CD4-positive, alpha-beta T cell treated with Interleukin-4 for 4 hours (primary cell): ENCODE data around the gene PIGU.
"Not testable (repeated sequence)": the region's sequence is repeated elsewhere in the genome, so short reads cannot be mapped to it uniquely, and the experiment has no call there.

ENCODE experiments used
- DNase-seq: peaks from one replicate; pipeline ENCODE4 v3.0.0-alpha.2; 2020

PIGU gene

DNA sequence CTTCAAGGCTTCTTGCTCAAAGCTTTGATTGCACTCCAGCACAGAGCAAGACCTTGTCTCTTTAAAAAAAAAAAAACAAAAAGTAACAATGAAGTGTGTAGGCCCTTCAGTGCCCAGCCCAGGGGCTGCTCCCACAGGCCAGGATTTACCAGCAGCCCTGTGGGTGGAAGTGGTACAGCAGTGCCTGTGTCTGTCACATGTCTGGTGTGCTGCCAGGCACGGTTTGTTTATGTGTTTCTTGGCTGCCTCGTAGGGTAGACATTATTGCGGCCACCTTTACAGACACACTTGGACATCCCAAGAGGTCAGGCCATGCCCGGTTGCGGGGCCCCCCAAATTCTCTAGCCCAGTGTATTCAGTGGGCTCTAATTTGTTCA is 148.0 kb downstream of the PIGU start:
- DNase-seq = no peak

DNA sequence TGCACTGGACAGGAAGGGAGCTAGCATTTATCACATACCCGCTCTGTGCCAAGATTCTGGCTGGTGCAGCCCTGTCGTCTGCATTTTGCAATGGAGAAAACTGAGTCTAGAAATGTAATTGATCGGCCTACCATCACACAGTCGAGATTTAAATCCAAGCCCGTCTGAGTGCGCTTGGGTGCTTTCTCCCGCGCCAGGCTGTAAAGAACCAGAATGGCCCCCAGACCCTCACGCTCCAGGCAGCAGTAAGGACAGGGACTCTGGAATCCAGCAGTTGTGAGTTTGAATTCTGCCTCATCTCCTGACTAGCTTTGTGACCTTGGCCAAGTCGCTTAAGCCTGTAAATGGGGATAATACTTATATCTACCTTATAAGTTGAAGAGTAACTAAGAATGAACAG is 149.9 kb downstream of the PIGU start:
- DNase-seq = no peak

DNA sequence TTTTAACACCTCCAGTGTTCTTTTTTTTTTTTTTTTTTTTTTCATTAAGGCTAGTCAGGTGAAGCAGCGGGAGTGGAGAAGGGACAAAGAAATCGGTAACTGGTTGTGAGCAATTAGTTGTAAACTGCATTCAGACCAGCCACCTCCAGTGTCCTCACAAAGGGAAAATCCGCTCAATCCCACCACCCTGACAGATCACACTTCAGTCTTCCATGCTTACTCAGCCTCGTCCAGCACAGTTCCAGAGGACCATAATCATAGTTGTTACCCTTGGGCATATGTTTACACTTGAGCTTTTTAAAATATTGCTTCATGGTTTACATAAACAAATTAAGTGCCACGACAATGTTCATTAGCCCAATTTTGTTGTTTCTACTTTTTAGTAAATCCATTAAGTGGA is 150.4 kb downstream of the PIGU start:
- no peak for DNase-seq

DNA sequence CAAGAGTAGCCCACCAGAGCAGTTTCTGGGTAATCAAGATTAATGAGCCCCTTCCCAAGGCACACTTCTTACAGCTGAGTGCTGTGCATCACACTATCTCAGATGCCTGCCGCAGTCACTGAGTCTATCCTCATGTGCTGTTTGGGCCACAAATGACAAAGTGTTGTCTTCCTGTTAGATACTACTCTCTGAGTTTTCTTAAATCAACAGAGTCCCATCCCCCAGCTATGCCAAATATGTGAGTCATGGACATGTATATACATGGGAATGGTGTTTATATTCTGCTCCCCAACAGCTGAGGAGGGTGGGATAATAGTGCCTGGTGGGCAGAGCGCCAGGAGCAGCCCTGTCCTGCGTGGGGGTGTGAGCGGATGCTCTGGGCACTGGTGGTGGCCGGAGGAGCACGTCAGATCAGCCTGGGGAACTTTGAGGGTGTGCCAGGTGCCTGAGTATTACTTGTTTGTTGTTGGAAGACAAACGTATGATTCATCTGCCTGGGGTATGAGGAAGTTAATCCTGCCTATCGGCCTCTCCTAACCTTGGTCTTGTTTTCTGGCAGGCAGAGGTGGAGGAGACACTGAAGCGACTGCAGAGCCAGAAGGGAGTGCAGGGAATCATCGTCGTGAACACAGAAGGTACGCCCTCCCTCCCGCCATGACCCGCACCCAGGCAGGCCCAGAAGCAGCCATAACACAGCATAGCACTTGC is 151.0 kb downstream of the PIGU start:
- no peak for DNase-seq

DNA sequence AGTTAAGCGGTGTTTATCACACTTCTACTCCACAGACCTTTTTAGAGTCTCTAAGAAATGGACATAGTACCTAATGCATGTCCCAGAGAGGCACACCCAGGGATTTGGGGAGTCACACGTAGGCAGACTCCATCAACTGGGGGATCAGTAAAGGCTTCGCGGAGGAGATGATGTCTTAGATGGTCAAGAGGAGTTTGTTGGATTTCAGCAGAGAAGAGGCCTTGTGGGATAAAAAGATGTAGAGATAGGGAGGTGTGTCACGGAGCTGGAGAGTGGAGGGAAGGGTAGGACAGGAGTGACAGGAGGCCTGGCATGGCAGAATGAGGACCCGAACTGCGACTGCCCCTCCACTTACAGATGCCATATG is 151.6 kb downstream of the PIGU start:
- no peak for DNase-seq

DNA sequence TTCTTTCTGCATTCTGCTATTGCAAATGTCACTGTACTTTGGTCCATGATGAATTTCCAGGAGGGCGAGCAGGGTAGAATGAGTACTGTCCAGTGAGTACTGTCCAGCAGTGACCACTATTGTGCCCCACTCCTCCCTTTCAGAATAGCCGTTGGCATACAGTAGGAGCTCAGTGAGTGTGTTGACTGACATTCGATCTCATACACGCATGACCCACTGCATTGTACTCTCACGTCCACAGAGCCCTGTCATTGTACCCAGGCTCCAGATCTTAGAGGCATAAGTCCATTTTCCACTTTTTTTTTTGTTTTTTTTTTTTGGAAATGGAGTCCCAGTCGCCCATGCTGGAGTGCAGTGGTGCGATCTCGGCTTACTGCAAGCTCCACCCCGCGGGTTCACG is 152.5 kb downstream of the PIGU start:
- DNase-seq = no peak

DNA sequence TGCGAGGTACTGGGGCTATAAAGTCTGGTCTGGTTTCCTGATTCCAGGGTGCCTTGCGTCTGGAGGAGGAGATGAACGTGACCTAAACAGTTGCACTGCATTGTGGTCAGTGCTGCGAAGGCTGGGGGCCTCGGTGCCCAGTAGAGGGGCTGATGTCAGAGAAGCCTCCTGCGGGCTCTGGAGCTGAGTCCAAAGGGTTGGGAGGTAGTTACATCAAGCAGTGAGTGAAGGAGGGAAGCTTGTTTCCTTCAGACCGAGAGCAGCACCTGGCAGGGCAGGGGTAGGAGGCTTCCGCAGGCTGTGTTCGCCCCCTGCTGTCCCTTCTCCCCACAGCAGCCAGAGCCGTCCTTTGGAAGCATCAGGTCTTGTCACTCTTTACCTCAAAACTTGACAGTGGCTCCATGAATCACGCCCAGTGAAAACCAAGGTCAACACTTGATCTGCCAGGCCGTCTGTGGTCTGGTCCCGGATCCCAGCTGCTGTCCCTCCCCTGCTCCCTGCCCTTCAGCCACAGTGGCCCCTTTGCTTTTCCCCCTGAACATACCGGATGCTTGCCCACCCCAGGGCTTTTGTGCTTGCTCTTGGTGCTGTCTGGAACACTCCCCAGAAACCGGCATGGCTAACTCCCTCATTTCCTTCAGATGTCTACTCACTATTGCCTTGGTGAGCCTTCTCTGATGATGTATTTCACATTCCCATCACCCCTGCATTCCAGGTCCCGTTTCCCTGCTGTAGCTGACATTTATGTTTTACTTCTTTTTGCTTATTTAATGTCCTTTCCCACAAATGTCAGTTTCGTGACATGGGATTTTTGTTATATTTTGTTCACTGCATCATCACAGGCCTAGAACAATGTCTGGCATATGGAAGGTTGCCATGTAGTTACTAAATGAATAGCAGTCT is 153.7 kb downstream of the PIGU start:
- DNase-seq = peak; percentile 39

DNA sequence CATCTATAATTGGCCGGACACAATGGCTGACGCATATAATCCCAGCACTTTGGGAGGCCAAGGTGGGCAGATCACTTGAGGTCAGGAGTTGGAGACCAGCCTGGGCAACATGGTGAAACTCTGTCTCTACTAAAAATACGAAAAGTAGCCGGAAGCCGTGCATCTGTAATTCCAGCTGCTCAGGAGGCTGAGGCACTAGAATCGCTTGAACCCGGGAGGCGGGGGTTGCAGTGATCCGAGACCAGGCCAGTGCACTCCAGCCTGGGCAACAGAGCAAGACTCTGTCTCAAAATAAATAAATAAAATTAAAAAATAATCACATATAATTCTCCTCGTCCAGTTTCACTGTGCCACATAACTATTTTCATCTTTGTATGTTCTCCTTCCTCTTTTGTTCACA is 157.1 kb downstream of the PIGU start:
- not testable (repeated sequence) for DNase-seq

DNA sequence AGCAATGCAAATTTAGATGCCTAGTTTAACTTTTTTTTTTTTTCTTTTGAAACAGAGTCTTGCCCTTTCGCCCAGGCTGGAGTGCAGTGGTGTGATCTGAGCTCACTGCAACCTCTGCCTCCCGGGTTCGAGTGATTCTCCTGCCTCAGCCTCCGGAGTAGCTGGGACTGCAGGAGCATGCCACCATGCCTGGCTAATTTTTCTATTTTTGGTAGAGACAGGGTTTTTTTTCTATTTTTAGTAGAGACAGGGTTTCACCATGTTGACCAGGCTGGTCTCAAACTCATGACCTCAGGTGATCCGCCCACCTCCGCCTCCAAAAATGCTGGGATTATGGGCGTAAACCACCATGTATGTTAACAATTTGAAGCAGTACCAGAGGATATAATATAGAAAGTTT is 158.0 kb downstream of the PIGU start:
- not testable (repeated sequence) for DNase-seq

DNA sequence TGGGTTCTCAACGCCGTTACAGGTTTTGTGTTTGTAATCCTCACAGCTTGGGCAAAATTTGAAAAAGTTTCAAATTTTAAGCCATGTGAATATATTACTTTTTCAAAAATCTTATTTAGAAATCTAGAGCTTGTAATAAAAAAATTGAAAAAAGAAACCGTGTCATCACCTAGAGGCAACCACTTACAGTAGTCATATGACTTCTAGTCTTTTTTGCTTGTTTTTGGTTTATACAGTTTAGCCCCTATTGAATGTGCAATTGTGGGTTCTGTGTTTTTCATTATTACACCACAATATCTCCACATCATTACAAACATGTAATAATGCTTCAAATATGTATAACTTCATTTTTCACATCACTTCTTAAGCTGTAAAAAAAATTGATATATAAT is 159.8 kb downstream of the PIGU start:
- peak; percentile 8 for DNase-seq

DNA sequence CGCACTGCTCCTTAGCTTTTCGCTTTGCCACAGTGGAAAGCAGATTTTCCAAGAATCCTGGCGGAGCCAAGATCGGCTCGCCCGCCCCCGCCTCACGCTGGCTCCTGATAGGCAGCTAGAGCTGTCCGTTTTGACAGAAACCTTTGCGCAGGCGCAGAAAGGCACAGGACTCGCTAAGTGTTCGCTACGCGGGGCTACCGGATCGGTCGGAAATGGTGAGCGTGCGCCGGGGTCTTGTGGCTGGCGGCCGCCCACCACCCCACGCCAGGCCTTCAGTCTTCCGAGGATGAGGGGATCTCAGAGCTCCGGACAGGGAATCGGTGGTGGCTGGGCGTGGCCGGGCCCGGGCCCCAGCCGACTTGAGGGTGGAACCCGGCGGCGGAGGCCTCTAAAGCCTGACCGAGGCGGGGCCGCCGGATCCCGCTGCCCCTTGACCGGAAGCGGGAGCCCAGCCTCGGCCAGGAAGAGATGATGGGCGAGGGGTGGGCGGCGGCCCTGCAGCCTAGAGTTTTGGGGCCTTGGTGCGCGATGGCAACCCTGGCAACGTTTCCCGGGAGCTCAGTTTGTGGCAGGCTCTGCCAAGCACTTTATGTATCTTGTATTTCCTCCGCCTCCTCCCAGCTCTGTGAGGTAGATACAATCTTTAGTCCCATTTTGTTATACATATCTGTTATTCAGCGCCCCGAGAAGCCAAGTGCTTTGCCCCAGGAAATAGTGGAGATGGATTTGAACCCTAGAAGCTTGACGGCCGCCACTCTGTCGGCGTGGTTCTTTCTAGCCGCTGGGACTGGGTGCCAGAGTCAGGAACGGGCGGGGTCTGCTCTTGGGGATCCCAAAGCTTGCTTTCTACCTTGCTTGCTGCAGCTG is 160.4 kb downstream of the PIGU start, which contains the start of gene DYNLRB1:
DYNLRB1 (plus strand) TSS at position 176 of the 867 bp plus-strand sequence; CDS start at position 213, 37 bp downstream.
- peak; percentile 93 for DNase-seq

DNA sequence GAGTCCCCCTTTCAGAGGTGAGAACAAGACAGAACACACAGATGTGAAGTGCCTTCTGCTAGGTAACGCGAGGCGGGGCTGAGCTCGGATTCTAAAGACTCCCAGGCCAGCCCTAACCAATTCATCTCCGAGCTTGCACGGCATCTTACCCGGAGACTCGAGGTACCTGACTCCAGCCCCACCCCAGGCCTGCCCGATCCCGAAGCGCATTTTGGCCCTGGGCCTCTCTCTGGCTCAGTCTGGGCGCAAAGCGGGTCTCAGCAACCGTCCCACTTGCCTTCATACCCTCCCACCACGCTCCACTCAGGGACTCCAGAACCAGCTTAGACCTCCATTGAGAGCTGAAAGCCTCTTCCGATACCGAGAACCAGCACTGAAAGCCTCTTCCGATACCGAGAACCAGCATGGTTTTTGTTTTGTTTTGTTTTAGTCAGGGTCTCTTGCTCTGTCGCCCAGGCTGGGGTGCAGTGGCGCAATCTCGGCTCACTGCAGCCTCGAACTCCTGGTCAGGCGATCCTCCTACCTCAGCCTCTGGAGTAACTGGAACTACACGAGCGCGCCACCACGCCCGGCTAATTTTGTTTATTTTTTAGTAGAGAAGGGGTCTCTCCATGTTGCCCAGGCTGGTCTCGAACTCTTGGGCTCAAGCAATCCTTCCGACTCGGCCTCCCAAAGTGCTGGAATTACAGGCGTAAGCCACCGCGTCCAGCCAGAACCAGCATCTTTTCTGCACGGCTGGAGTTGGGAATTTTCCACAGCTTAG is 161.2 kb downstream of the PIGU start:
- peak; percentile 82 for DNase-seq

DNA sequence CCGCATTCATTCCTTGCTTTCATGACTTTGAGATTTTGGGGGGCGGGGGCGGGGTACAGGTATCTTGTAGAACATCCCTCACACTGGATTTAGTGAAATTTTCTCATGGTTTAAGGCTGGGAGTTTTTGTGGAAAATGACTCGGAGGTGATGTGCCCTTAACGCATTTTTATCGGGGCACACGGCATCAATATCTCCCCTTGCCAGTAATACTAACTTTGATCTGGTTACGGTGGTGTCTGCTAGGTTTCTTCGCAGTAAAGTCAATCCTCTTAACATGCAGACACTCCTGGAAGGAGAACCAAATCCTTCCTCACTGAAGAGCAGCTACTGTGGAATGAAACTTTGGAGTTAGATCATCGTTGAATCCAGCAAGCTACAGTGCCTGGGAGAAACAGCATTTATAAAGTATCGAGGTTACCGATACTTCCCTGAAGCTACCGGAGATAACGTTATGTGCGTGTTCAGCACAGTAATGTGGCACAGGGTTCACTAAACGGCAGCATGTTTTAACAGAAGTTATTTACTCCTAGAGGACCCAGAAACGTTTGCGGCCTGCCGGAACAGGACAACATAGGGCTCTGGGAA is 161.9 kb downstream of the PIGU start:
- no peak for DNase-seq

DNA sequence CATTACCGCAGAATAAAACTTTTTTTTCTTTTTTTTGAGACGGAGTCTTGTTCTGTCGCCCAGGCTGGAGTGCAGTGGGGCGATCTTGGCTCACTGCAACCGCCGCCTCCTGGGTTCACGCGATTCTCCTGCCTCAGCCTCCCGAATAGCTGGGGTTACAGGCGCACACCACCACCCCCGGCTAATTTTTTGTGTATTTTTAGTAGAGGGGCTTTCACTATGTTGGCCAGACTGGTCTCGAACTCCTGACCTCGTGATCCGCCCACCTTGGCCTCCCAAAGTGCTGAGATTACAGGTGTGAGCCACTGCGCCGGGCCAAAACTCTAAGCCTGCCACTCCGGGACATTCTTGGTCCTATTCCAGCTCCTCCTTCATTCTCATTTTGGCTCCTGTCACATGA is 162.9 kb downstream of the PIGU start:
- not testable (repeated sequence) for DNase-seq

DNA sequence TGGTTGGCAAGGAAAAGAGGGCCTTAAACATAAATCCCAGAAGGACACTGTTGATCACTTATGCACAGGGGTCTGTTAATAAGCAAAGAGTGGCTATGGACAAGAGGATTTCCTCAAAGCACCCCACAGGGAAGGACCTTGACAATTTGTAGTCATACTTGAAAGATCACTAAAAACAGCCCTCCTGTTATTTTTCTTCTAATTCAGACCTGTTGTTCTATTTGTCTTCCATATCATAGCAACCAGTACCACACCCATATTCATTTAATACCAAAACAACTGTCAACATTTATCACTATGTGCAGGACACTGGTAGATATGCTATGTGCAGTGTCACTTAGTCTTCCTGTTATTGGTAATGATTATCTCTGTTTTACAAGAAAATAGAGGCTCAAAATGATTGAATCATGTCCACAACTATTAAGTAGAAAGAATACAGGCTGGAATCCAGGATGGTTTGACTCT is 163.9 kb downstream of the PIGU start:
- peak; percentile 67 for DNase-seq

DNA sequence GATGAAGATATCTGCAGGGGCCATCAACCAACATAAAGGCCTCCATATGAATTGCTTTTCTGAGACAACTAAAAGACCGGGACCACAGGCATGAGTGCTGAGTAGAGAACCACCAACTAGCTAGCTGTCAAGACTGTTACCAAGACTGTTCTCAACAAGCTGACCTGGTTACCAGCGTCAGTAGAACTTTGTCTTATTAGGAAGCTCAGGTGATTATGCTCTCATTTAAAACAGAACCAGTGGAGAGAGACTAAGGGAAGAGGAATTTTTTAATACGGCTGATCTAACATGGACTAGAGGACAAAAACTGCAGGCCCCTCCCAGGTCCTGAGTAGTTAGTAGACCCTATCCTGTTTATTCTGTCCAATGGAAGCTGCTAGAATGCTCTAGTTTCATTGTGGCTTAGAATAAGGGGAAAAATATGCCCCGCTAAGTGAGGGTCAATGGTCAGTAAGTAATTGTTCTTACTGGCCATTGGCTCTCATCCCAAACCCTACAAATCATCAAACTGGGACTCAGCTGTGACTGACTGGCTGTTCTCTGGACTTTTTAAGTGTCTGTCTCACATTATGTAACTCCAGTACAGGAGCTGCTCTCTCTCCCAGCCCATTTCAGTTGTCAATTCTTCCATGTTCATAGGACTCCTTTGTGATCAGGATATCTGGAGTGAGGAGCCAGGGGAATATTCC is 164.5 kb downstream of the PIGU start:
- DNase-seq = no peak

DNA sequence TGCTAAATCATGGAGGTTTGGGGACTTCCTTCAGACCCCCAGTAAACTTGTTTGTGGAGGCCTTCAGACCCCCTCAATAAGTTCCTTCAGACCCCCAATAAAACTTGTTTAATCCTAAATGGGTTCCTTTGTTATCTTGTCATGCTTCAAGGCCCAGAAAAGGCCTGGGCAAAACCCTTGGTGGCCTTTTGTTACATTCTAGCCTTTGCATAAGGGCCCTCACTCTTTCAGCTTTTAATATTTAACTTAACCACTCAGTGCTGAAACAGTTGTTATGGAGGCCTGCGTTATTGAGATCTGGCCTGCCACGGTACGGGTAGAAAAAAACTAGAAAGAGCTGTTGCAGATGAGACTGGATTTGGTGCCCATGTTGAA is 165.0 kb downstream of the PIGU start:
- DNase-seq = no peak

DNA sequence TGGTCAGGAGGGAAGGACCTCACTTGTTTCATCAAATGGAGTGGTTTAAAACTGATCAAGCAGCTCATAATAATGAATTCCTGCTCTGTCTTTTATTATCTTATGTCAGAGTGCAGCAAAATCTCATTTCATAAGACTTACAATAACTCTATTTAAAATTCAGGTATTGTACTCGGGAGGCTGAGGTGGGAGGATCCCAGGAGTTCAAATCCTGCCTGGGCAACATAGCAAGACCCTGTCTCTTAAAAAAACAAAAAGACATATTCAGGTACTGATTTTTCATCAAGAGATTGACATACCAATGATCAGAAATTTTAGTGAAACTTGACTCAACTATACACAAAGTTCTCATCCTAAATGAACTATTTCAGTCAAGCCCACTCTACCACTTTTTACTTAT is 166.3 kb downstream of the PIGU start:
- DNase-seq = no peak
